ENCODE results near the gene TCEA2.

Gene TCEA2

GRCh38 chr20:64065062-64065973, 2.3 kb downstream of the TCEA2 start:
- DNase-seq (ENCODE audit: low spot score): no peak

- DNase-seq (ENCODE audit: low spot score): no peak
Observed at GRCh38 chr20:64065974-64066343, 3.0 kb downstream of the TCEA2 start.

GRCh38 chr20:64067005-64067632, 4.1 kb downstream of the TCEA2 start:
- no peak for DNase-seq (ENCODE audit: low spot score)

- no peak for DNase-seq (ENCODE audit: low spot score)
Observed at GRCh38 chr20:64067733-64068307, 4.8 kb downstream of the TCEA2 start.

GRCh38 chr20:64068386-64069208, 5.6 kb downstream of the TCEA2 start:
- no peak for DNase-seq (ENCODE audit: low spot score)

- DNase-seq (ENCODE audit: low spot score): no peak
Observed at GRCh38 chr20:64069209-64069613, 6.2 kb downstream of the TCEA2 start.

GRCh38 chr20:64069614-64070243, 6.7 kb downstream of the TCEA2 start:
- no peak for DNase-seq (ENCODE audit: low spot score)

- no peak for DNase-seq (ENCODE audit: low spot score)
Observed at GRCh38 chr20:64070244-64070993, 7.4 kb downstream of the TCEA2 start.

GRCh38 chr20:64071341-64072332, 8.6 kb downstream of the TCEA2 start:
- no peak for DNase-seq (ENCODE audit: low spot score)

- no peak for DNase-seq (ENCODE audit: low spot score)
Observed at GRCh38 chr20:64072498-64073063, 9.6 kb downstream of the TCEA2 start.

GRCh38 chr20:64073476-64074183, 10.6 kb downstream of the TCEA2 start:
- DNase-seq (ENCODE audit: low spot score): no peak

GRCh38 chr20:64074184-64074789, 11.3 kb downstream of the TCEA2 start:
- DNase-seq (ENCODE audit: low spot score): no peak

- no peak for DNase-seq (ENCODE audit: low spot score)
Observed at GRCh38 chr20:64074963-64075362, 12.0 kb downstream of the TCEA2 start.

GRCh38 chr20:64075556-64075955, 12.6 kb downstream of the TCEA2 start:
- DNase-seq (ENCODE audit: low spot score): no peak

- DNase-seq (ENCODE audit: low spot score): no peak
Observed at GRCh38 chr20:64076061-64076997, 13.3 kb downstream of the TCEA2 start.

GRCh38 chr20:64077094-64077493, 14.1 kb downstream of the TCEA2 start:
- DNase-seq (ENCODE audit: low spot score): no peak

- no peak for DNase-seq (ENCODE audit: low spot score)
Observed at GRCh38 chr20:64077541-64077875, 14.5 kb downstream of the TCEA2 start.
